Upper lobe of right lung (tissue), 1 donor: ENCODE results near the gene MREG. TPM values are rescaled to one million over a fixed set of nuclear protein-coding genes. Genes with fewer than 3 reads are reported as not detected.
"Not testable (repeated sequence)": the region's sequence is repeated elsewhere in the genome, so short reads cannot be mapped to it uniquely, and the experiment has no call there.

ENCODE experiments used
- ATAC-seq: fragments of 200-7000 bp; cut with Tn5 transposase; one replicate; pipeline ENCODE4 v1.9.1; 2020; ENCODE audit warnings: mild to moderate bottlenecking, moderate library complexity
- DNase-seq: peaks from one replicate; pipeline ENCODE4 v3.0.0-alpha.2; 2020
- H3K27ac ChIP-seq: fragments of 200-600 bp; one replicate; pipeline ENCODE4 v1.8.0; 2022
- H3K27me3 ChIP-seq: fragments of 200-600 bp; one replicate; pipeline ENCODE4 v1.8.0; 2022; ENCODE audit warnings: mild to moderate bottlenecking
- H3K36me3 ChIP-seq: fragments of 200-600 bp; one replicate; pipeline ENCODE4 v1.8.0; 2022
- H3K4me1 ChIP-seq: fragments of 200-600 bp; one replicate; pipeline ENCODE4 v1.8.0; 2022
- H3K4me3 ChIP-seq: fragments of 200-600 bp; one replicate; pipeline ENCODE4 v1.8.0; 2022; ENCODE audit warnings: mild to moderate bottlenecking
- H3K9me3 ChIP-seq: fragments of 200-600 bp; one replicate; pipeline ENCODE4 v1.8.0; 2022
- CTCF ChIP-seq: fragments of 200-600 bp; IDR thresholded peaks from one replicate; pipeline ENCODE4 v1.8.0; 2022; ENCODE audit warnings: antibody characterized with exemption
- intact Hi-C: fragments of 100-400 bp; cut with DNase I; formaldehyde crosslinking; loops from one replicate; pipeline ENCODE4 v1.11.0; 2022
- total RNA-seq: library from RNA; stranded (reverse); fragmentation: NEBNext Ultra II Directional; extraction: Animal tissue kit (Norgen Biotek cat#: 25700); gene quantifications from one replicate; pipeline ENCODE4 v1.2.1, GENCODE V29; 2021
- donor health status: DM: no; HTN: yes; CAD: no; lungs with severe emphysema.

MREG gene
- total RNA-seq, 1 donor from 2014 or later = 16.8 TPM

- ATAC-seq = peak; percentile 94
- peak; percentile 93 for TF ChIP-seq CTCF
- Histone ChIP-seq H3K9me3 (no peaks in the 10 kb centered on the region), H3K27ac (no peak overlapping the region), H3K27me3 (no peaks in the 10 kb centered on the region), H3K4me1 (peaks cover 5% of the 10 kb centered on the region), H3K4me3 (peak overlapping the region; percentile 12), H3K36me3 (no peaks in the 10 kb centered on the region)
- no peak for DNase-seq
- intact Hi-C loops = no loop called here
These were observed 82.0 kb downstream of the MREG start for GRCh38 chr2:215931256-215931903.

DNA sequence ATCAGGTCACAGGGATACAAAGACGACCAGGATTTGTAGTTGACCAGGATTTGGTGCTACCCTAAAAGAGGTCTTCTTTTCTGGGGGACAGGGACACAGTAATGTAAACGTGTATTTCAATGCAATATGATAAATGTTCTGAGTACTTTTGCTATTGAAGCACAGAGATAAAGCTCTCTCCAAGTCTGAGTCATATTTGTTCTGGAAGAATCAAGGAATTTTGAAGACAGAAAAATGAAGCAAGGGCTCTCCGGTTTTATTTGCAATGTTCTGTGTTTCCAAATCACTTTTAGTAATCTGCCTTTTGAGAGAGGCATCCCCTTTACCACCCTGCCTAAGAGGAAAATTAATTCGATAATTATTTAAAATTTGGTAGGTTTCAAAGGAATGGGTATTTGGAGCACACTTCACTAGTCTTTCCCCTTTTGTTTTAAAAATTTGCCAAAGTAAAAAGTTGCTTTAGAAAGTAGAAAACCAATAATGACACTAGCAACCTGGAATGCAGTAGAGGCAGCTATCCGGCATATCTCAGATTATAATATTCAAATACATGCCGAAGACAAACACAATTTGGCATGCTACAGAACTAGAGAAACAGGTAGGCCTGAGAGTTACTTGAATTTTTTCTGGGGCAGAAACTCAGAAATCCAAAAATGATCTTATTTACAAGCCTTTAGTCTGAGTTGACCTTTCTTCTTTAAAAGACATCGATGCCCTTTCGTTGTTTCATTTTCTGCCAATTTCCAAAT is 82.7 kb downstream of the MREG start:
- DNase-seq (no peak), ATAC-seq (peak; percentile 31)
- Histone ChIP-seq H3K27ac (peak overlapping the region; percentile 24), H3K4me1 (peaks cover 5% of the 10 kb centered on the region), H3K36me3 (no peaks in the 10 kb centered on the region), H3K9me3 (no peaks in the 10 kb centered on the region), H3K4me3 (peak overlapping the region; percentile 12), H3K27me3 (no peaks in the 10 kb centered on the region)
- intact Hi-C loops = no loop called here
- no peak for TF ChIP-seq CTCF

GRCh38 chr2:215929602-215930335 is 83.6 kb downstream of the MREG start:
- H3K9me3 ChIP-seq = no peaks in the 10 kb centered on the region
- no peak for DNase-seq
- no peaks in the 10 kb centered on the region for H3K36me3 ChIP-seq
- ATAC-seq = peak; percentile 32
- intact Hi-C loops = no loop called here
- no peak for TF ChIP-seq CTCF
- H3K27ac ChIP-seq = peak overlapping the region; percentile 24
- no peak overlapping the region for H3K4me3 ChIP-seq
- no peaks in the 10 kb centered on the region for H3K27me3 ChIP-seq
- peaks cover 5% of the 10 kb centered on the region for H3K4me1 ChIP-seq

- no peak for TF ChIP-seq CTCF
- ATAC-seq = peak; percentile 43
- intact Hi-C loops = no loop called here
These were observed 85.3 kb downstream of the MREG start for GRCh38 chr2:215928086-215928485.

DNA sequence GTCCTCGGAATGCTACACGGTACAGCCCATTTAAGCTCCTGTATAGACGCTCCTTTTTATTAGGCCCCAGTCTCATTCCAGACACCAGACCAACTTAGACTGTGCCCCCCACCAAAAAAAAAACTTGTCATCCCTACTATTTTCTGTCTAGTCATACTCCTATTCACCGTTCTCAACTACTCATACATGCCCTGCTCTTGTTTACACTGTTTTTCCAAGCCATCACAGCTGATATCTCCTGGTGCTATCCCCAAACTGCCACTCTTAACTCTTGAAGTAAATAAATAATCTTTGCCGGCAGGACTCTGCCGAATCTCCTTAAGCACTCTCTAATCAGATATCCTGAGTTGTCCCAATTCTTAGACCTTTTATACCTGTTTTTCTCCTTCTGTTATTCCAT is 86.4 kb downstream of the MREG start:
- H3K9me3 ChIP-seq, intact Hi-C loops, H3K27ac ChIP-seq, DNase-seq, H3K4me1 ChIP-seq, H3K4me3 ChIP-seq, H3K36me3 ChIP-seq, H3K27me3 ChIP-seq, ATAC-seq: not testable (repeated sequence)

More at GRCh38 chr2:215928086-215928485, 85.3 kb downstream of the MREG start:
- H3K36me3 ChIP-seq = no peaks in the 10 kb centered on the region
- no peak overlapping the region for H3K27ac ChIP-seq
- no peak for DNase-seq
- no peaks in the 10 kb centered on the region for H3K9me3 ChIP-seq
- H3K4me1 ChIP-seq = peaks cover 5% of the 10 kb centered on the region
- H3K27me3 ChIP-seq = no peaks in the 10 kb centered on the region
- no peak overlapping the region for H3K4me3 ChIP-seq

GRCh38 chr2:215921895-215922294 is 91.5 kb downstream of the MREG start:
- H3K9me3 ChIP-seq = no peaks in the 10 kb centered on the region
- no peaks in the 10 kb centered on the region for H3K27me3 ChIP-seq
- no peak for ATAC-seq
- H3K36me3 ChIP-seq = no peaks in the 10 kb centered on the region
- no peaks in the 10 kb centered on the region for H3K4me1 ChIP-seq
- H3K4me3 ChIP-seq = no peak overlapping the region
- TF ChIP-seq CTCF = no peak
- intact Hi-C loops = no loop called here
- H3K27ac ChIP-seq = no peak overlapping the region
- no peak for DNase-seq
